ENCODE data around the gene PER3. TPM values are rescaled to one million over a fixed set of nuclear protein-coding genes. Genes with fewer than 3 reads are reported as not detected.

Gene PER3
- total RNA-seq (2014; rRNA removed) (4.3 and 5.4 TPM in 2 replicates), Bru-seq, nascent RNA (percentile 66 among the genes with signal in this experiment), BruChase-seq, experiment 1, labeled RNA remaining after a 6-hour chase (percentile 77 among the genes with signal in this experiment), BruChase-seq, experiment 2, labeled RNA remaining after a 2-hour chase (percentile 83 among the genes with signal in this experiment)
- long read RNA-seq, partial matches to known transcripts, result 4 of 15 reads
- long read RNA-seq, other reads (novel, unspliced or antisense), result 11 of 15 reads

GRCh38 chr1:7783826-7784491, at the start of gene PER3:
Gene PER3 (plus strand): TSS chr1:7784291. CDS start chr1:7784878, 587 bp downstream.
- ChIA-PET CTCF (interaction anchor here (0.6 kb wide), 1 partner anchor 34 kb away, joined by 6 read pairs; no protein-coding TSS in a partner anchor), POLR2A (ENCODE audit: unreplicated experiment) (no interaction called here)
- Histone ChIP-seq H3K9me2 (replicated peaks; ENCODE audit: low read length) (no peaks in the 10 kb centered on the region), H3F3A (ENCODE audit: low read length, unreplicated experiment) (no peaks in the 10 kb centered on the region), H3K4me1 (ENCODE audit: insufficient read depth, low read length) (peaks cover 7% of the 10 kb centered on the region; the same call in 1 of the 2 replicates), H3K9me3 (ENCODE audit: low read length) (no peaks in the 10 kb centered on the region), H3K4me3 (ENCODE audit: low read length) (peak within 1 kb of the TSS; percentile 73), H2AFZ (ENCODE audit: low read length) (peak within 1 kb of the TSS; percentile 85), H3K4me2 (ENCODE audit: low read length) (peak within 1 kb of the TSS; percentile 88), H3K36me3 (ENCODE audit: low read depth, low read length) (peaks cover 5% of the 10 kb centered on the region; the same call in 1 of the 2 replicates), H3K27ac (ENCODE audit: low read length) (peak within 1 kb of the TSS; percentile 25; the same call in 1 of the 2 replicates), H3K27me3 (ENCODE audit: low read length) (no peaks in the 10 kb centered on the region), H3K9ac (ENCODE audit: low read length) (peak within 1 kb of the TSS; percentile 53), H4K20me1 (ENCODE audit: low read length) (no peaks in the 10 kb centered on the region), H3K79me2 (ENCODE audit: low read length) (no peaks in the 10 kb centered on the region)
- TF ChIP-seq EZH2phosphoT487 (IDR thresholded peaks at IDR 0.05; ENCODE audit: borderline replicate concordance, low read length) (peak; percentile 73), EZH2 (IDR thresholded peaks at IDR 0.05; ENCODE audit: low read length, unreplicated experiment) (no peak), CTCF (conservative IDR thresholded peaks at IDR 0.05; ENCODE audit: low read depth, low read length) (no peak)
- ATAC-seq (peak; percentile 96), DNase-seq (peak; percentile 97)
- intact Hi-C loops (cut with micrococcal nuclease), result no loop called here
- BruUV-seq (replicated peaks), result no TSS peak

- ATAC-seq, result no peak
- BruUV-seq (replicated peaks), result no TSS peak
- no peaks in the 10 kb centered on the region for H3K79me2 ChIP-seq (ENCODE audit: low read length)
Observed at GRCh38 chr1:7738044-7738443, 46.0 kb upstream of the PER3 start.

More at GRCh38 chr1:7738044-7738443, 46.0 kb upstream of the PER3 start:
- Histone ChIP-seq H3K36me3 (ENCODE audit: low read depth, low read length) (no peaks in the 10 kb centered on the region), H3K4me2 (ENCODE audit: low read length) (no peak overlapping the region), H3K9ac (ENCODE audit: low read length) (no peak overlapping the region), H3K4me3 (ENCODE audit: low read length) (no peak overlapping the region), H3K9me2 (replicated peaks; ENCODE audit: low read length) (no peaks in the 10 kb centered on the region), H3K27me3 (ENCODE audit: low read length) (peaks cover 75% of the 10 kb centered on the region), H3K9me3 (ENCODE audit: low read length) (no peaks in the 10 kb centered on the region), H3K27ac (ENCODE audit: low read length) (no peak overlapping the region), H3K4me1 (ENCODE audit: insufficient read depth, low read length) (no peaks in the 10 kb centered on the region), H2AFZ (ENCODE audit: low read length) (no peak overlapping the region), H3F3A (ENCODE audit: low read length, unreplicated experiment) (no peaks in the 10 kb centered on the region), H4K20me1 (ENCODE audit: low read length) (no peaks in the 10 kb centered on the region)
- DNase-seq, result no peak
- TF ChIP-seq EZH2phosphoT487 (IDR thresholded peaks at IDR 0.05; ENCODE audit: borderline replicate concordance, low read length) (no peak), CTCF (conservative IDR thresholded peaks at IDR 0.05; ENCODE audit: low read depth, low read length) (no peak), EZH2 (IDR thresholded peaks at IDR 0.05; ENCODE audit: low read length, unreplicated experiment) (no peak)
- POLR2A ChIA-PET (ENCODE audit: unreplicated experiment), result no interaction called here
- CTCF ChIA-PET, result no interaction called here
- intact Hi-C loops (cut with micrococcal nuclease), result no loop called here

All from PC-3 (cell line).